Measurements from ENCODE around the gene PLLP. TPM values are rescaled to one million over a fixed set of nuclear protein-coding genes. Genes with fewer than 3 reads are reported as not detected.

Gene PLLP
- total and polyA plus RNA-seq, 9 of the 15 experiments (the other 6 are each of a cell fraction or from before 2014, with no cell fraction given): 0.09 to 0.96 (median 0.27) TPM

DNA sequence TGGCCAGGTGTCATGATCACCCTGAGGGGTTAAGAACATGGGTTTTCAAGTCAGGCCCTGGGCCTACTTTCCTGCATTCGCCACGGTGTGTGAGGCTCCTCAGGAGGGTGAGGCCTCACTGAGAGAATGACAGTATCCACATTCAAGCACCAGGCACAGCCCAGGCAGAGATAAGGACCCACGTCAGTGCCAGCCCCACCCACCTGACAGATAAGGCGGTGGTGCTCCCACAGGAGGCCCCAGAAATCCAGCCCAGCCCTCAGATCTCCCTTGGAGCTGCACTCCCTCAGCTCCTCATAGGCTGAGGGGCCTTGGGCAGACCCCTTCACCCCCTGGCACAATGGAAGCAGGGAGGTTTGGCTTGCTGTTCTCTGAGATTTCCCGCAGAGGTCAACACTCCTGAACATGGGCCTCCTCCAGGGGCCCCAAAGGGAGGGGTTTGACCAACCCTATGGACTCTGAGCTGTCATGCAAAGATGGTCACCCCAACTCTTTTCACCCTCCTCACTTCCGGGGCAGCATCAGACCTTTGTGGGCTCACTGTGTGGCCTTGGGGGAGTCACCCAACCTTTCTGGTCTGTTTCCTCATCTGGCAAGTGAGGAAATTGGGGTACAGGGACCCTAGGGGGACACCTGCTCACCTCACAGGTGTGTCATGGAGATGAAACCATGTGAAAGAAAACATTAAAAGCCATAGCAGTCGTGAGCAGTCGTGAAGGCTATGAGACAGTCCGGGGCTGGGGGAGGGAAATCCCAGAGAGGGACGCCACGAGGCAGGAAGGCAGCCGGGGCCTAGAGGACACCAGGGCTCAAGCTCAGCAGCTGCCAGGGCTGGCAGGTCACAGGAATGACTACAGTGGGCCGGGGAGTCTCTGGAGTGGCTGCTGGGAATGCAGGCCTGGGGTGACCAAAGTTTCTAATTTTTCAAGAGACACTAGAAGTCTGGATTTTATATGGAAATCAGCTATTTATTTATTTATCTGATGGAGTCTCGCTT, 15.4 kb downstream of the PLLP start (continued):
- no peak for TF ChIP-seq HOMEZ (CRISPR knock-in tag; IDR thresholded peaks at IDR 0.05)
- no peak for TF ChIP-seq SRSF1 (IDR thresholded peaks at IDR 0.05; ENCODE audit: low read depth, low read length)
- no peak for TF ChIP-seq HMG20A (CRISPR knock-in tag; conservative IDR thresholded peaks at IDR 0.05)
- no peak for TF ChIP-seq HES1 (IDR thresholded peaks at IDR 0.05; ENCODE audit: low read depth)
- no peak; the same call in 1 of the 2 replicates for TF ChIP-seq GATAD2B (IDR thresholded peaks at IDR 0.05; ENCODE audit: borderline replicate concordance)
- TF ChIP-seq TAF9B (IDR thresholded peaks at IDR 0.05; ENCODE audit: partially characterized antibody): no peak
- TF ChIP-seq, protein P1, sequence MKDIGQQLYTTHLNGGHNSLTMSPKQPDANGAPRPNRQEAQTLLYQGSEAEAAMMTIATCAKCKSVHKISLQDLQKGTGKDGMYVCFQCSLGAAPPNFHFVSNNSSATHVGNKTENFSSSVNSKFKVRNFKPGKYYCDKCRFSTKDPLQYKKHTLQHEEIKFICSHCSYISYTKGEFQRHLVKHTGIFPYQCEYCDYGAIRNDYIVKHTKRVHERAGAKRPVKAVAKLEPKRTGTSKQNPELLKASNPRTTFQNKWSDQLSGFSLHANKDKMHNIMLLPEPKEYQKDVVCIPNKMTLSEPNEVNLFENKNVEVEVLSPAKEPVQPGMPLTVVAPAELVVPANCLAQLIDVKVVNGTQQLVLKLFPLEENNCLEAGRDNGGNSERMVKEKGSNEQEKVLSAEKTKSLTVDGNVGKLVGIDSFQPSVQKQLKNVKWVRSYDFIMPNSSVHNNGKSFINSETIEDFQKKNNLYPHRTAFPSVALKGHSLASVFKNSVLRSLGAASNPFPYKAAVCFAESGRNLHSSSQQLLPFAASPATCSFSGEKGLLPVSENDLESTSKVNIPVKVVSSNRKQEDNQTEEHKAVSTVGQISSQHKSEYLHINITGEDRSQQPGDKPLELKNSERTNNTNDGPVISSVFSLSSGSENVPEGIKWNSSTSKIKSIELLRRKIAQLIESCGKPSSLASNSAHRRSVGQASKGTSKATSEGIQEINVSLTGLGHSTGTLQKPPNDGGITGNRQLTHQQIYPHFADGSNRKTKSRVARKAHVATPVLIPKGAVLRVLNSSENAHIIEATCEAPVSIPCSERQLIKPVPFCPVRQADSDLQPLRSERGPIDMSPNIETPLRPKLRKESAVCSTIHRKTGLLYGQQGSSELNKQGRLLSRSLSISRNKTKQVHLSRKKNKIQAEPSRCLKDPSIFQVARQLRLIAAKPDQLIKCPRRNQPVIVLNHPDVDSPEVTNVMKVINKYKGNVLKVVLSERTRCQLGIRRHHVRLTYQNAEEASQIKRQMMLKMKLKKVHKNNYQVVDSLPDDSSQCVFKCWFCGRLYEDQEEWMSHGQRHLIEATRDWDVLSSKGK (CRISPR knock-in tag; IDR thresholded peaks at IDR 0.05): no peak
- peak; percentile 71; the same call in 1 of the 2 replicates for TF ChIP-seq ZNF766 (CRISPR knock-in tag; conservative IDR thresholded peaks at IDR 0.05)
- no peak for TF ChIP-seq TCFL5 (CRISPR knock-in tag; conservative IDR thresholded peaks at IDR 0.05)
- no peak for TF ChIP-seq MAFK (IDR thresholded peaks at IDR 0.05; ENCODE audit: low read length)
- TF ChIP-seq ZNF280A (IDR thresholded peaks at IDR 0.05; ENCODE audit: low read depth, partially characterized antibody): no peak
- TF ChIP-seq SMC3 (conservative IDR thresholded peaks at IDR 0.05; ENCODE audit: insufficient read depth, low read depth, low read length): no peak
- TF ChIP-seq NR2C2 (CRISPR knock-in tag; IDR thresholded peaks at IDR 0.05): no peak
- TF ChIP-seq NR2C2 (tag; IDR thresholded peaks at IDR 0.05): peak; percentile 48; the same call in 1 of the 2 replicates
- TF ChIP-seq, protein P2, sequence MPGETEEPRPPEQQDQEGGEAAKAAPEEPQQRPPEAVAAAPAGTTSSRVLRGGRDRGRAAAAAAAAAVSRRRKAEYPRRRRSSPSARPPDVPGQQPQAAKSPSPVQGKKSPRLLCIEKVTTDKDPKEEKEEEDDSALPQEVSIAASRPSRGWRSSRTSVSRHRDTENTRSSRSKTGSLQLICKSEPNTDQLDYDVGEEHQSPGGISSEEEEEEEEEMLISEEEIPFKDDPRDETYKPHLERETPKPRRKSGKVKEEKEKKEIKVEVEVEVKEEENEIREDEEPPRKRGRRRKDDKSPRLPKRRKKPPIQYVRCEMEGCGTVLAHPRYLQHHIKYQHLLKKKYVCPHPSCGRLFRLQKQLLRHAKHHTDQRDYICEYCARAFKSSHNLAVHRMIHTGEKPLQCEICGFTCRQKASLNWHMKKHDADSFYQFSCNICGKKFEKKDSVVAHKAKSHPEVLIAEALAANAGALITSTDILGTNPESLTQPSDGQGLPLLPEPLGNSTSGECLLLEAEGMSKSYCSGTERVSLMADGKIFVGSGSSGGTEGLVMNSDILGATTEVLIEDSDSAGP (CRISPR knock-in tag; IDR thresholded peaks at IDR 0.05): no peak
- no peak for TF ChIP-seq SRF (CRISPR knock-in tag; IDR thresholded peaks at IDR 0.05)
- no peak for TF ChIP-seq HIVEP1 (CRISPR knock-in tag; IDR thresholded peaks at IDR 0.05)
- no peak for TF ChIP-seq SUPT5H (IDR thresholded peaks at IDR 0.05)

Data from K562 (cell line).